SU-DHL-6 (cell line): ENCODE results near the gene PUSL1.

Experiments
- H2AFZ ChIP-seq: fragments of 200-600 bp; sonication (generic); 2 replicates; pipeline ENCODE4 v1.6.1; 2014; ENCODE audit warnings: low read depth, mild to moderate bottlenecking, moderate library complexity, mixed read lengths, antibody characterized with exemption, low read length; ENCODE audit not compliant: severe bottlenecking
- H3F3A ChIP-seq: fragments of 200-600 bp; shearing (Covaris generic); 2 replicates; pipeline ENCODE4 v1.6.0; 2016; ENCODE audit warnings: antibody characterized with exemption, mild to moderate bottlenecking; ENCODE audit not compliant: insufficient read depth
- H3K27ac ChIP-seq: fragments of 200-600 bp; sonication (generic); 2 replicates; pipeline ENCODE4 v1.5.1; 2016; ENCODE audit warnings: low read depth, mild to moderate bottlenecking, low read length, moderate library complexity, mixed read lengths
- H3K27me3 ChIP-seq: fragments of 200-600 bp; sonication (generic), shearing (Covaris generic); 2 replicates; pipeline ENCODE4 v1.6.0; 2014; ENCODE audit warnings: mild to moderate bottlenecking, low read length
- H3K36me3 ChIP-seq: fragments of 200-600 bp; sonication (generic); 2 replicates; pipeline ENCODE4 v1.6.1; 2014; ENCODE audit warnings: mild to moderate bottlenecking, low read length, mixed read lengths
- H3K4me2 ChIP-seq: fragments of 300-600, 200-600 bp; shearing (Covaris generic), sonication (generic); 2 replicates; pipeline ENCODE4 v1.6.0; 2014; ENCODE audit warnings: low read length, low read depth, mild to moderate bottlenecking; ENCODE audit not compliant: poor library complexity, severe bottlenecking
- H3K4me3 ChIP-seq: fragments of 200-600 bp; sonication (generic); 2 replicates; pipeline ENCODE4 v1.5.1; 2014; ENCODE audit warnings: antibody characterized with exemption, low read length, mild to moderate bottlenecking, mixed read lengths; ENCODE audit not compliant: insufficient read depth, poor library complexity, severe bottlenecking
- H3K79me2 ChIP-seq: fragments of 200-600 bp; sonication (generic); 2 replicates; pipeline ENCODE4 v1.6.1; 2014; ENCODE audit warnings: mild to moderate bottlenecking, low read length, moderate library complexity; ENCODE audit not compliant: insufficient read depth
- H3K9ac ChIP-seq: fragments of 200-600 bp; sonication (generic); 2 replicates; pipeline ENCODE4 v1.7.0; 2014; ENCODE audit warnings: mild to moderate bottlenecking, low read length
- H3K9me2 ChIP-seq: fragments of 200-600 bp; sonication (generic); replicated peaks from 2 replicates; pipeline ENCODE4 v1.6.1; 2014; ENCODE audit warnings: low read length; ENCODE audit not compliant: insufficient read depth
- H3K9me3 ChIP-seq: fragments of 200-600 bp; sonication (generic); 2 replicates; pipeline ENCODE4 v1.6.1; 2014; ENCODE audit warnings: low read length, mixed read lengths; ENCODE audit not compliant: insufficient read depth
- H4K20me1 ChIP-seq: fragments of 200-600 bp; sonication (generic); 2 replicates; pipeline ENCODE4 v1.6.1; 2014; ENCODE audit warnings: low read depth, mild to moderate bottlenecking, antibody characterized with exemption, low read length, moderate library complexity, mixed read lengths
- CTCF ChIP-seq: fragments of 200-600 bp; sonication (generic); IDR thresholded peaks from one replicate; pipeline ENCODE4 v1.5.1; 2017; ENCODE audit warnings: antibody characterized with exemption, mild to moderate bottlenecking, low read length, moderate library complexity; ENCODE audit not compliant: insufficient read depth, poor library complexity, severe bottlenecking
- EZH2phosphoT487 ChIP-seq: fragments of 200-600 bp; sonication (generic), shearing (Covaris generic); conservative IDR thresholded peaks from 2 replicates; pipeline ENCODE4 v1.6.1; 2018; ENCODE audit warnings: mild to moderate bottlenecking, antibody characterized with exemption, low read length, moderate library complexity, mixed read lengths

The PUSL1 gene

GRCh38 chr1:1311107-1312104 lies 3.0 kb downstream of the PUSL1 start:
- Histone ChIP-seq H3K4me2 (no peak overlapping the region), H3K79me2 (peaks cover 12% of the 10 kb centered on the region), H3K9ac (no peak overlapping the region), H3K36me3 (no peaks in the 10 kb centered on the region), H3K9me3 (no peaks in the 10 kb centered on the region), H2AFZ (no peak overlapping the region), H4K20me1 (no peaks in the 10 kb centered on the region), H3K27ac (no peak overlapping the region), H3K4me3 (no peak overlapping the region), H3K9me2 (no peaks in the 10 kb centered on the region), H3K27me3 (no peaks in the 10 kb centered on the region), H3F3A (peaks cover 6% of the 10 kb centered on the region; the same call in 1 of the 2 replicates)
- TF ChIP-seq EZH2phosphoT487 (no peak), CTCF (no peak)

GRCh38 chr1:1312450-1313314 lies 4.3 kb downstream of the PUSL1 start:
- Histone ChIP-seq H3K4me2 (no peak overlapping the region), H3K79me2 (peaks cover 11% of the 10 kb centered on the region), H3K9me3 (no peaks in the 10 kb centered on the region), H3K27me3 (no peaks in the 10 kb centered on the region), H4K20me1 (no peaks in the 10 kb centered on the region), H3F3A (peaks cover 14% of the 10 kb centered on the region; the same call in 1 of the 2 replicates), H3K36me3 (no peaks in the 10 kb centered on the region), H3K9me2 (no peaks in the 10 kb centered on the region), H3K27ac (no peak overlapping the region), H3K4me3 (no peak overlapping the region), H3K9ac (no peak overlapping the region), H2AFZ (no peak overlapping the region)
- TF ChIP-seq EZH2phosphoT487: no peak
- TF ChIP-seq CTCF: no peak

- Histone ChIP-seq H3K27me3 (no peaks in the 10 kb centered on the region), H3K9me2 (no peaks in the 10 kb centered on the region), H3K4me3 (no peak overlapping the region), H3K4me2 (no peak overlapping the region), H4K20me1 (no peaks in the 10 kb centered on the region), H3K36me3 (no peaks in the 10 kb centered on the region), H3K79me2 (peaks cover 10% of the 10 kb centered on the region), H3K27ac (no peak overlapping the region), H3K9me3 (no peaks in the 10 kb centered on the region), H3F3A (peaks cover 22% of the 10 kb centered on the region), H2AFZ (no peak overlapping the region), H3K9ac (no peak overlapping the region)
- TF ChIP-seq CTCF: no peak
- TF ChIP-seq EZH2phosphoT487: no peak
These were observed 5.3 kb downstream of the PUSL1 start for GRCh38 chr1:1313500-1314236.
